Measurements from ENCODE around the gene C6orf58. TPM values are rescaled to one million over a fixed set of nuclear protein-coding genes. Genes with fewer than 3 reads are reported as not detected.

The C6orf58 gene
- total RNA-seq, result not detected

GRCh38 chr6:127576874-127577273 is at the start of gene C6orf58:
Gene C6orf58 (plus strand): TSS chr6:127577174. CDS start chr6:127577186, 12 bp downstream.
- H3K4me1 ChIP-seq, result no peaks in the 10 kb centered on the region
- no peak within 1 kb of the TSS for H3K4me3 ChIP-seq
- no peaks in the 10 kb centered on the region for H3K9me3 ChIP-seq
- H3K27me3 ChIP-seq, result no peaks in the 10 kb centered on the region
- in situ Hi-C loops (cut with MboI; ENCODE audit: low sequenced_read_pairs in 4 of 4) (no loop called here), intact Hi-C loops (cut with DNase I; ENCODE audit: low total_unique reads) (no loop called here)
- ATAC-seq (no peak), DNase-seq (no peak)
- H3K27ac ChIP-seq, result no peak within 1 kb of the TSS
- H3K36me3 ChIP-seq, result no peaks in the 10 kb centered on the region
- TF ChIP-seq POLR2A (IDR thresholded peaks at IDR 0.05) (no peak), CTCF (IDR thresholded peaks at IDR 0.05 in 4 of 5, conservative IDR thresholded peaks at IDR 0.05 in 1 of 5) (no peak)

- H3K27me3 ChIP-seq, result no peaks in the 10 kb centered on the region
- ATAC-seq, result no peak
- no peak overlapping the region for H3K4me3 ChIP-seq
- no peak for DNase-seq
- no peaks in the 10 kb centered on the region for H3K4me1 ChIP-seq
- TF ChIP-seq CTCF (IDR thresholded peaks at IDR 0.05 in 4 of 5, conservative IDR thresholded peaks at IDR 0.05 in 1 of 5) (no peak), POLR2A (IDR thresholded peaks at IDR 0.05) (no peak)
- no peaks in the 10 kb centered on the region for H3K9me3 ChIP-seq
- no peak overlapping the region for H3K27ac ChIP-seq
- intact Hi-C loops (cut with DNase I; ENCODE audit: low total_unique reads) (no loop called here), in situ Hi-C loops (cut with MboI; ENCODE audit: low sequenced_read_pairs in 4 of 4) (loop anchor here (5.0 to 25.0 kb wide), 3 partner anchors 61 to 228 kb away; partner anchors contain the start of gene ECHDC1 (in 1 of the 4))
- H3K36me3 ChIP-seq, result no peaks in the 10 kb centered on the region
Observed at GRCh38 chr6:127533011-127533410, 44.0 kb upstream of the C6orf58 start.

- H3K4me1 ChIP-seq, result no peaks in the 10 kb centered on the region
- intact Hi-C loops (cut with DNase I; ENCODE audit: low total_unique reads) (no loop called here), in situ Hi-C loops (cut with MboI; ENCODE audit: low sequenced_read_pairs in 4 of 4) (loop anchor here (5.0 to 25.0 kb wide), 3 partner anchors 61 to 229 kb away; partner anchors contain the start of gene ECHDC1 (in 1 of the 4))
- H3K27ac ChIP-seq, result no peak overlapping the region
- ATAC-seq (no peak), DNase-seq (no peak)
- H3K9me3 ChIP-seq, result no peaks in the 10 kb centered on the region
- H3K27me3 ChIP-seq, result no peaks in the 10 kb centered on the region
- no peaks in the 10 kb centered on the region for H3K36me3 ChIP-seq
- H3K4me3 ChIP-seq, result no peak overlapping the region
- no peak for TF ChIP-seq POLR2A (IDR thresholded peaks at IDR 0.05)
- no peak for TF ChIP-seq CTCF (IDR thresholded peaks at IDR 0.05 in 4 of 5, conservative IDR thresholded peaks at IDR 0.05 in 1 of 5)
Observed at GRCh38 chr6:127533736-127534135, 43.2 kb upstream of the C6orf58 start.

- TF ChIP-seq POLR2A (IDR thresholded peaks at IDR 0.05), result no peak
- TF ChIP-seq CTCF (IDR thresholded peaks at IDR 0.05 in 4 of 5, conservative IDR thresholded peaks at IDR 0.05 in 1 of 5), result no peak
- no peaks in the 10 kb centered on the region for H3K36me3 ChIP-seq
- H3K4me3 ChIP-seq, result no peak overlapping the region
- no peak for DNase-seq
- H3K27ac ChIP-seq, result no peak overlapping the region
- no peaks in the 10 kb centered on the region for H3K27me3 ChIP-seq
- in situ Hi-C loops (cut with MboI; ENCODE audit: low sequenced_read_pairs in 4 of 4) (loop anchor here (5.0 to 25.0 kb wide), 4 partner anchors 67 to 234 kb away; partner anchors contain the start of gene ECHDC1 (in 1 of the 4)), intact Hi-C loops (cut with DNase I; ENCODE audit: low total_unique reads) (loop anchor here (1.0 to 5.0 kb wide), 2 partner anchors 74 to 237 kb away; no protein-coding TSS in a partner anchor)
- H3K4me1 ChIP-seq, result no peaks in the 10 kb centered on the region
- H3K9me3 ChIP-seq, result no peaks in the 10 kb centered on the region
- no peak for ATAC-seq
Observed at GRCh38 chr6:127538750-127539264, 38.2 kb upstream of the C6orf58 start.
